H1 (cell line): Measurements from ENCODE around the gene HOXB9. TPM values are rescaled to one million over a fixed set of nuclear protein-coding genes. Genes with fewer than 3 reads are reported as not detected.

Source experiments
- ATF3 ChIP-seq: IDR thresholded peaks from 2 replicates; pipeline ENCODE4 v1.6.1; 2011; ENCODE audit warnings: low read depth, mild to moderate bottlenecking, low read length; ENCODE audit not compliant: insufficient read depth
- BCL11A ChIP-seq, 2 experiments: IDR thresholded peaks; one replicate each; pipeline ENCODE4 v1.6.1; 2011; ENCODE audit warnings: low read depth in 2 of 2, low read length in 2 of 2, mild to moderate bottlenecking in 2 of 2
- CBX5 ChIP-seq: fragments of 300-800, 300-1000 bp; sonication (generic); IDR thresholded peaks from 2 replicates; pipeline ENCODE4 v1.7.1; 2016; ENCODE audit warnings: antibody characterized with exemption, low read length, low read depth
- CBX8 ChIP-seq: fragments of 300-800, 300-1000 bp; sonication (generic); IDR thresholded peaks from 2 replicates; pipeline ENCODE4 v1.7.1; 2016; ENCODE audit warnings: low read depth, low read length, borderline replicate concordance
- CEBPB ChIP-seq: IDR thresholded peaks from 2 replicates; pipeline ENCODE4 v1.6.1; 2012; ENCODE audit warnings: low read depth, low read length
- CTBP2 ChIP-seq: IDR thresholded peaks from 2 replicates; pipeline ENCODE4 v1.7.0; 2011; ENCODE audit warnings: borderline replicate concordance, mild to moderate bottlenecking, moderate library complexity, mixed read lengths, low read length; ENCODE audit not compliant: insufficient read depth, insufficient read length
- EGR1 ChIP-seq: IDR thresholded peaks from 2 replicates; pipeline ENCODE4 v1.6.1; 2011; ENCODE audit warnings: low read depth, low read length, borderline replicate concordance
- JUN ChIP-seq: IDR thresholded peaks from 2 replicates; pipeline ENCODE4 v1.6.1; 2011; ENCODE audit warnings: low read depth, mild to moderate bottlenecking, improper control_type of control experiment, low read length
- MAFK ChIP-seq: IDR thresholded peaks from 2 replicates; pipeline ENCODE4 v1.6.1; 2012; ENCODE audit warnings: low read depth, mild to moderate bottlenecking, improper control_type of control experiment, low read length
- NANOG ChIP-seq: IDR thresholded peaks from 2 replicates; pipeline ENCODE4 v1.6.1; 2011; ENCODE audit warnings: low read length, low read depth, mild to moderate bottlenecking, inconsistent platforms; ENCODE audit not compliant: insufficient read depth, poor library complexity, severe bottlenecking
- POLR2A ChIP-seq, 2 experiments: IDR thresholded peaks; 1 replicate in 1 of 2; 2 replicates in 1 of 2; pipeline ENCODE4 v1.6.1; 2011; ENCODE audit warnings: low read depth in 2 of 2, low read length in 2 of 2, mild to moderate bottlenecking in 2 of 2; ENCODE audit errors: control extremely low read depth in 1 of 2
- POLR2AphosphoS5 ChIP-seq: IDR thresholded peaks from 2 replicates; pipeline ENCODE4 v1.6.1; 2011; ENCODE audit warnings: low read depth, low read length
- POU5F1 ChIP-seq: IDR thresholded peaks from 2 replicates; pipeline ENCODE4 v1.6.1; 2011; ENCODE audit warnings: low read depth, mild to moderate bottlenecking, low read length, moderate library complexity
- RAD21 ChIP-seq, 2 experiments: IDR thresholded peaks in 1 of 2; conservative IDR thresholded peaks in 1 of 2; 2 replicates each; pipeline ENCODE4 v1.6.1; 2011; ENCODE audit warnings: low read depth in 2 of 2, low read length in 2 of 2, improper control_type of control experiment in 1 of 2, inconsistent platforms in 1 of 2, mild to moderate bottlenecking in 1 of 2, moderate library complexity in 1 of 2
- RNF2 ChIP-seq: fragments of 200-900, 300-1000 bp; sonication (generic); IDR thresholded peaks from 2 replicates; pipeline ENCODE4 v1.7.1; 2016; ENCODE audit warnings: borderline replicate concordance, low read depth, mild to moderate bottlenecking, antibody characterized with exemption, low read length; ENCODE audit not compliant: poor library complexity, severe bottlenecking; ENCODE audit errors: missing control alignments
- SIN3A ChIP-seq, 2 experiments: IDR thresholded peaks in 1 of 2; conservative IDR thresholded peaks in 1 of 2; 2 replicates each; pipeline ENCODE4 v1.6.1; 2011 to 2012; ENCODE audit warnings: low read length in 2 of 2, improper control_type of control experiment in 1 of 2, low read depth in 1 of 2, mild to moderate bottlenecking in 1 of 2
- SIX5 ChIP-seq: IDR thresholded peaks from 2 replicates; pipeline ENCODE4 v1.6.1; 2011; ENCODE audit warnings: mild to moderate bottlenecking, low read depth, low read length
- SP4 ChIP-seq: IDR thresholded peaks from 2 replicates; pipeline ENCODE4 v1.6.1; 2012; ENCODE audit warnings: low read length, inconsistent platforms
- SRF ChIP-seq: IDR thresholded peaks from 2 replicates; pipeline ENCODE4 v1.6.1; 2011; ENCODE audit warnings: mild to moderate bottlenecking, low read depth, low read length, moderate library complexity
- SUZ12 ChIP-seq: fragments of 200-600 bp; sonication (generic); IDR thresholded peaks from 2 replicates; pipeline ENCODE4 v1.6.1; 2012; ENCODE audit warnings: mild to moderate bottlenecking, inconsistent platforms, low read length, moderate library complexity, mixed read lengths
- TBP ChIP-seq: IDR thresholded peaks from 2 replicates; pipeline ENCODE4 v1.6.1; 2011; ENCODE audit warnings: low read depth, low read length, improper control_type of control experiment
- TCF12 ChIP-seq: IDR thresholded peaks from 2 replicates; pipeline ENCODE4 v1.6.1; 2011; ENCODE audit warnings: low read depth, mild to moderate bottlenecking, low read length
- TEAD4 ChIP-seq: IDR thresholded peaks from 2 replicates; pipeline ENCODE4 v1.6.1; 2012; ENCODE audit warnings: low read depth, low read length, inconsistent platforms, mixed read lengths
- YY1 ChIP-seq: IDR thresholded peaks from 2 replicates; pipeline ENCODE4 v1.6.1; 2011; ENCODE audit warnings: low read depth, mild to moderate bottlenecking, low read length
- polyA plus RNA-seq, 7 experiments: library from polyadenylated mRNA; depleted of rRNA in 3 of 7; stranded (reverse) in 5 of 7; unstranded in 2 of 7; fragments of >200 nt in 5 of 7; fragments of 200-250 nt in 2 of 7; gene quantifications; 1 replicate in 5 of 7; 2 replicates in 1 of 7; 4 replicates in 1 of 7; pipeline versions ENCODE4 v1.2.1 to v1.2.3, GENCODE V29; 2011 to 2013; ENCODE audit warnings: missing spikeins in 2 of 7, mixed read lengths in 2 of 7
- total RNA-seq: library from RNA; stranded (reverse); fragmentation: NEBNext Ultra II Directional; extraction: Animal tissue kit (Norgen Biotek cat#: 25700); gene quantifications from 2 replicates; pipeline ENCODE4 v1.2.1, GENCODE V29; 2021
- TF ChIP-seq, protein P1 (sequence below): IDR thresholded peaks from 2 replicates; pipeline ENCODE4 v1.6.1; 2012; ENCODE audit warnings: inconsistent platforms

Gene HOXB9
- total and polyA plus RNA-seq, 2 of the 8 experiments (the other 6 are each of a cell fraction or from before 2014, with no cell fraction given): not detected

- no peak for TF ChIP-seq SIX5
- no peak for TF ChIP-seq NANOG
- no peak for TF ChIP-seq CEBPB
- no peak for TF ChIP-seq POLR2AphosphoS5
- no peak for TF ChIP-seq RAD21 (IDR thresholded peaks at IDR 0.05 in 1 of 2, conservative IDR thresholded peaks at IDR 0.05 in 1 of 2; ENCODE audit: low read depth in 2 of 2, low read length in 2 of 2)
- TF ChIP-seq SP4: no peak
- TF ChIP-seq TBP: no peak
- TF ChIP-seq YY1: no peak
- no peak for TF ChIP-seq SRF
- no peak for TF ChIP-seq TEAD4
- no peak for TF ChIP-seq BCL11A (IDR thresholded peaks at IDR 0.05; ENCODE audit: low read depth in 2 of 2, low read length in 2 of 2)
- no peak for TF ChIP-seq POLR2A (IDR thresholded peaks at IDR 0.05; ENCODE audit: control extremely low read depth in 1 of 2, low read depth in 2 of 2, low read length in 2 of 2)
- no peak for TF ChIP-seq CTBP2
- peak; percentile 83 for TF ChIP-seq RNF2
- TF ChIP-seq CBX5: no peak
- TF ChIP-seq JUN: no peak
- TF ChIP-seq EGR1: no peak
- peak; percentile 86 for TF ChIP-seq SUZ12
- no peak for TF ChIP-seq SIN3A (conservative IDR thresholded peaks at IDR 0.05 in 1 of 2, IDR thresholded peaks at IDR 0.05 in 1 of 2; ENCODE audit: low read depth in 1 of 2, low read length in 2 of 2)
- TF ChIP-seq ATF3: no peak
- TF ChIP-seq, protein P1, sequence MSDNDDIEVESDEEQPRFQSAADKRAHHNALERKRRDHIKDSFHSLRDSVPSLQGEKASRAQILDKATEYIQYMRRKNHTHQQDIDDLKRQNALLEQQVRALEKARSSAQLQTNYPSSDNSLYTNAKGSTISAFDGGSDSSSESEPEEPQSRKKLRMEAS: peak; percentile 21; the same call in 1 of the 2 replicates
- no peak for TF ChIP-seq TCF12
- peak; percentile 82; the same call in 1 of the 2 replicates for TF ChIP-seq CBX8
- TF ChIP-seq POU5F1: no peak
- no peak for TF ChIP-seq MAFK
Observed at GRCh38 chr17:48593126-48593829, 32.9 kb downstream of the HOXB9 start, which contains the start of gene HOXB5 (continued).
